Stimulated activated naive B cell treated with anti-CD40 and anti-IgM and Interleukin-4, amounts not matched to agents 10 μg/mL and 1 μg/mL and 100 μg/mL, for 72 hours (primary cell): ENCODE data around the gene GALNT9.
"Not testable (repeated sequence)": the region's sequence is repeated elsewhere in the genome, so short reads cannot be mapped to it uniquely, and the experiment has no call there.

Experiments used
- ATAC-seq, 2 donors: fragments of 150-1000 bp; cut with Tn5 transposase; replicated peaks; 2 replicates each; pipeline ENCODE4 v1.10.0; 2021; ENCODE audit warnings: moderate library complexity in 1 of 2
- DNase-seq: peaks from one replicate; pipeline ENCODE4 v3.0.0; 2021
- H3K27ac Mint-ChIP-seq: one replicate; pipeline ENCODE4 v1.8.0; 2022; ENCODE audit warnings: mild to moderate bottlenecking, mixed read lengths
- H3K27me3 Mint-ChIP-seq, 2 donors: one replicate each; pipeline ENCODE4 v1.8.0; 2022; ENCODE audit warnings: mixed read lengths in 2 of 2
- H3K36me3 Mint-ChIP-seq, 2 donors: one replicate each; pipeline ENCODE4 v1.8.0; 2022; ENCODE audit warnings: mixed read lengths in 2 of 2, mild to moderate bottlenecking in 1 of 2
- H3K4me1 Mint-ChIP-seq, 2 donors: one replicate each; pipeline ENCODE4 v1.8.0; 2022; ENCODE audit warnings: mixed read lengths in 2 of 2, mild to moderate bottlenecking in 1 of 2
- H3K4me3 Mint-ChIP-seq, 2 donors: one replicate each; pipeline ENCODE4 v1.8.0; 2022; ENCODE audit warnings: mild to moderate bottlenecking in 2 of 2, mixed read lengths in 2 of 2, moderate library complexity in 1 of 2
- H3K9me3 Mint-ChIP-seq, 2 donors: one replicate each; pipeline ENCODE4 v1.8.0; 2022; ENCODE audit warnings: mixed read lengths in 2 of 2, mild to moderate bottlenecking in 1 of 2

Gene GALNT9

DNA sequence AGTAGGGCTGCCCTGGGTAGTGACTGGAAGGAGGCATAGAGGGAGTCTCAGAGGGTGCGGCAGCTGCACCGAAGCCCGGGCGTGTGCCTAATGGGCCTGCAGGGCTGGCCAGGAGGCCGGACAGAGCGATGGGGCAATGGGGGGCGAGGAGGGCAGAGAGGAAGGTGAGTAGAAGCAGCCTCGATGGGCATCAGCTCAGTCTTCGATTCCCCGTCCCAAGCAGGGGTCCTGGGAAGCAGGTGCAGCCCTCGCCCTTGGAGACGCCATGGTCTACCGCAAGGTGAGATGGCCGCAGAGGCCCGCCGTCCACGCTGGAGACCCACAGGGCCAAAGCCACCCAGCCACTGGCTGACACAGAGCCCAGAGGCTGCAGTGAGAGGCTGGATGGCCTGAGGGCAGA lies 70.8 kb downstream of the GALNT9 start:
- DNase-seq, result no peak
- H3K27me3 Mint-ChIP-seq, result peaks cover 10 to 29% of the 10 kb centered on the region in 2 donors
- ATAC-seq, result no peak
- H3K4me1 Mint-ChIP-seq, result peaks cover 0 to 2% of the 10 kb centered on the region in 2 donors
- no peaks in the 10 kb centered on the region for H3K9me3 Mint-ChIP-seq
- no peaks in the 10 kb centered on the region for H3K36me3 Mint-ChIP-seq
- H3K4me3 Mint-ChIP-seq, result no peak overlapping the region
- no peak overlapping the region for H3K27ac Mint-ChIP-seq

DNA sequence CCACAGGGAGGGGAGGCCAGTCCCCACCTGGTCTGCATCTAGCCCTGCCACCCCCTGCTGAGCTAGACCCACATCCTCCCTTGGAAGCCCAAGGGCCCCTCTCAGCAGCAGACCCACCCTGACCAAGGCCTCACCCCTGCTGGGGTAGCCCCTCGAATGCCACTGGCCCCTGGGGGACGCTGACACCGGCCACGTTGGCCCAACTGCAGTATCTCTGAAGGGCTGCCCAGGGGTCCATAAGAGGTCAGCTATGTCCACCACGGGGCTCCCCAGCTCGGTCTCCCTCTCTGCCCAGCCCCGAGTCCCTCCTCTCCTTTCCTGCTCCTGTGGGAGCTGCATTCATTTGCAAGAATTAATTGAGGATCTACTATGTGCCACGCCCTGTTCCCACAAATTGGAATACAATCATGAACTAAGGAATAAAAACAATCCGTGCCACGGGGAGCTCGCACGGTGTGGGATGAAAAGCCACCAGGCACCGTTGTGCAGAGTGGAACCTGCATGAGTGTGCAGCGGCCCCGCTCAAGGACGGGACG lies 71.4 kb downstream of the GALNT9 start:
- DNase-seq, result no peak

DNA sequence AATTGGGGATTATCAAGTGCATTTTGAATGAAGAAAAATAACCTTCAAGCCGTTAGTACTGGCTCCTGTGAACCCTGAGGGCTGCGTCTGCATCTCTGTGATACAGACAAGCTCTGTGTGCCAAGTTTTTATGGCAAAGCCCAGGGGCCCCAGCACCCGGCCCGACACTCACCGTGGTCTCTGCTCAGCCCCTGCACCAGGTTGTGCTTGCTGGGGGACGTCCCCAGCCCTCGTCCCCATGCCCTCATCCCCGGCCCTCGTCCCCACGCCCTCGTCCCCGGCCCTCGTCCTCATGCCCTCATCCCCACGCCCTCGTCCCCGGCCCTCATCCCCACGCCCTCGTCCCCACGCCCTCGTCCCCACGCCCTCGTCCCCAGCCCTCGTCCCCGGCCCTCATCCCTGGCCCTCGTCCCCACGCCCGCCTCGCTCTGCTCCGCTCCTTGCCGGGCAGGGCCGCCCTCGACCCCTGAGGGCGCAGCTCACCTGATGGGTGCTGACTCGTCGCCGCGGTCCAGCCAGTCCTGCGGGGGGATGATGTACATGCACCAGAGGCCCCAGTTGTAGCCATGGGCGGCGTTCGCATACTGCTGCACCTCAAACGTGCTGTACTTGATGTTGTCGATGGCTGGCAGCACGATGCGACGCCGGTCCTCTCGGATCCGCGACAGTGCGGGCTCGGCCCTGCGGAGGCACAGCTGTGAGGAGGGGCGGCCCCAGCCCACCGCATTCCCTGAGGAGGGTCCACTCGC lies 72.0 kb downstream of the GALNT9 start:
- Mint-ChIP-seq H3K9me3 (no peaks in the 10 kb centered on the region), H3K27me3 (peaks cover 10 to 23% of the 10 kb centered on the region in 2 donors), H3K4me1 (peaks cover 0 to 2% of the 10 kb centered on the region in 2 donors), H3K4me3 (no peak overlapping the region), H3K36me3 (no peaks in the 10 kb centered on the region), H3K27ac (no peak overlapping the region)
- ATAC-seq (no peak), DNase-seq (no peak)

More for the DNA sequence above, 71.4 kb downstream of the GALNT9 start:
- H3K4me1 Mint-ChIP-seq, result peaks cover 0 to 2% of the 10 kb centered on the region in 2 donors
- H3K9me3 Mint-ChIP-seq, result no peaks in the 10 kb centered on the region
- ATAC-seq, result no peak
- peaks cover 10 to 24% of the 10 kb centered on the region in 2 donors for H3K27me3 Mint-ChIP-seq
- no peaks in the 10 kb centered on the region for H3K36me3 Mint-ChIP-seq
- no peak overlapping the region for H3K27ac Mint-ChIP-seq
- no peak overlapping the region for H3K4me3 Mint-ChIP-seq

DNA sequence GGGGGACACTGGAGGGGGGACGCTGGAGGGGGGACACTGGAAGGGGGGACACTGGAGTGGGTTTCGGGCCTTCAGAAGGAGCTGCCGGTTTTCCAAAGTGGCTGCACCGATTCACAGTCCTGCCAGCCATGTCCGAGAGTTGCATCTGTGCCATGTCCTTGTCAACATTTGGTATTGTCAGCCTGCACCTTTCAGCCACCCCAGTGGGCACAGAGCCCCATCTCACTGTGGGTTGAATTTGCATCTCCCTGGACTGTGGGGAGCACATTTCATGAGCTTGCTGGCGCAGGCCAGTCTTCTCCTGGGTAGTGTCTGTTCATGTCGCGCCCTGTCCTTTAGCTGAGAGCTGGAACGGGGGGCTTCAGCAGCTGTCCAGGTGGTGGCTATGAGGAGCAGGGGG lies 72.7 kb downstream of the GALNT9 start:
- no peak overlapping the region for H3K27ac Mint-ChIP-seq
- H3K36me3 Mint-ChIP-seq, result no peaks in the 10 kb centered on the region
- DNase-seq (no peak), ATAC-seq (no peak)
- H3K27me3 Mint-ChIP-seq, result peaks cover 10 to 18% of the 10 kb centered on the region in 2 donors
- H3K4me1 Mint-ChIP-seq, result peaks cover 0 to under 1% of the 10 kb centered on the region in 2 donors
- H3K4me3 Mint-ChIP-seq, result no peak overlapping the region
- H3K9me3 Mint-ChIP-seq, result no peaks in the 10 kb centered on the region

DNA sequence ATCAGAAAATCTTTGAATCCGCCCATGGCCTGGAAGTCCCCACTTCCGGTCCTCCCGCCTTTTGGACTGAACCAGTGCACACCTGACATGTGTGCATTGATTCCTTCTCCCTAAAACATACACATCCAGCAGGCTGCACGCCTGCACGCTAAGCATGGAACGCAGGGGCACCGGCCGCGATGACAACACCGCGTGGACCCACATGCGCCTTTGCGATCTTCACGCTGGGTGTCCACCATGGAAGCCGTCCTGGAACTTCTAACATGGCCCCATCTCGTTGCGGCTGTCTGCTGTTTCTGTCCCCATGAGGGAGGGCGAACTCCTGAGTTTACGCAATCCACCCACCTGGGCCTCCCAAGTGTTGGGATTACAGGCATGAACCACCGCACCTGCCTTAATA lies 73.7 kb downstream of the GALNT9 start:
- Mint-ChIP-seq H3K9me3 (no peaks in the 10 kb centered on the region), H3K27ac (no peak overlapping the region), H3K27me3 (peaks cover 6 to 12% of the 10 kb centered on the region in 2 donors), H3K4me3 (no peak overlapping the region), H3K4me1 (no peaks in the 10 kb centered on the region), H3K36me3 (no peaks in the 10 kb centered on the region)
- ATAC-seq (no peak), DNase-seq (no peak)

DNA sequence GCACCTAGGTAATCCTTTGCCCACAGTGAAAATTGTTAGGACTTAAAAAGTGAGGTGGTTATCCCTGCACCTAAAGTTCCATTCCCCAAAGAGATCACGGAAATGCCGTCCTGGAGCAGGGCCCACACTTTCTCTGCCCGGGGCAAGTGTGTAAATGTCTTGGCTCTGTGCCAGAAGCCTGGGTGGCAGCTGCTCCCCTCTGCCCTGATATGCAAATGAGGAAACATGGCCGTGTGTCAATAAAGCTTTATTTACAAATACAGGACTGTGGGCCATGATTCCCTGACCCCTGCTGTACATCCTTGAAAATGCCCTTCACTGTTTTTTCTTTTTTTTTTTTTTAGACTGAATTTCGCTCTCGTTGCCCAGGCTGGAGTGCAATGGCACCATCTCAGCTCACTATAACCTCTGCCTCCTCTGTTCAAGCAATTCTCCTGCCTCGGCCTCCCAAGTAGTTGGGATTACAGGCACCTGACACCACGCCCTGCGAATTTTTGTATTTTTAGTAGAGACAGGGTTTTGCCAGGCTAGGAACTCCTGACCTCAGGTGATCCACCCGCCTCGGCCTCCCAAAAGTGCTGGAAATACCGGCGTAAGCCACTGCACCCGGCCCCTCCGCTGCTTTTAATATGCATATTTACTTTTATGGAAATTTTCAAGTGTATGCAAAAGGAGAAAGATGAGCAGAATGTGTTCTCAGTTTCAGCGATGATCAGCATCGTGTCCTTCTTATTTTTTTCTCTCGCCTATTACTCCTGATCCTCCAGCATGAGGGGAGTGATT lies 75.5 kb downstream of the GALNT9 start:
- ATAC-seq (no peak), DNase-seq (no peak)
- Mint-ChIP-seq H3K36me3 (no peaks in the 10 kb centered on the region), H3K27me3 (peaks cover 14 to 16% of the 10 kb centered on the region in 2 donors), H3K4me3 (no peak overlapping the region), H3K9me3 (no peaks in the 10 kb centered on the region), H3K27ac (no peak overlapping the region), H3K4me1 (no peaks in the 10 kb centered on the region)

DNA sequence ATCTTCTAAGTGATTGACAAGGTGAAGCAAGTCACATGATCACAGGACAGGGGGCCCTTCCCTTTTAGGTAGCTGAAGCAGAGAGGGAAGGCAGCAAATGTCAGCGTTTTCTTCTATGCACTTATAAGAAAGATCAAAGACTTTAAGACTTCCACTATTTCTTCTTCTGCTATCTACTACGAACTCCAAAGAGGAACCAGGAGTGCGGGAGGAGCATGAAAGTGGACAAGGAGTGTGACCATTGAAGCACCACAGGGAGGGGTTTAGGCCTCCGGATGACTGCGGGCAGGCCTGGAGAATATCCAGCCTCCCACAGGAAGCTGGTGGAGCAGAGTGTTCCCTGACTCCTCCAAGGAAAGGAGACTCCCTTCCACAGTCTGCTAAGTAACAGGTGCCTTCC lies 76.4 kb downstream of the GALNT9 start:
- not testable (repeated sequence) for H3K27ac Mint-ChIP-seq, ATAC-seq, H3K36me3 Mint-ChIP-seq, H3K9me3 Mint-ChIP-seq, DNase-seq, H3K4me1 Mint-ChIP-seq, H3K4me3 Mint-ChIP-seq
- H3K27me3 Mint-ChIP-seq, result peaks cover 9 to 15% of the 10 kb centered on the region in 2 donors

DNA sequence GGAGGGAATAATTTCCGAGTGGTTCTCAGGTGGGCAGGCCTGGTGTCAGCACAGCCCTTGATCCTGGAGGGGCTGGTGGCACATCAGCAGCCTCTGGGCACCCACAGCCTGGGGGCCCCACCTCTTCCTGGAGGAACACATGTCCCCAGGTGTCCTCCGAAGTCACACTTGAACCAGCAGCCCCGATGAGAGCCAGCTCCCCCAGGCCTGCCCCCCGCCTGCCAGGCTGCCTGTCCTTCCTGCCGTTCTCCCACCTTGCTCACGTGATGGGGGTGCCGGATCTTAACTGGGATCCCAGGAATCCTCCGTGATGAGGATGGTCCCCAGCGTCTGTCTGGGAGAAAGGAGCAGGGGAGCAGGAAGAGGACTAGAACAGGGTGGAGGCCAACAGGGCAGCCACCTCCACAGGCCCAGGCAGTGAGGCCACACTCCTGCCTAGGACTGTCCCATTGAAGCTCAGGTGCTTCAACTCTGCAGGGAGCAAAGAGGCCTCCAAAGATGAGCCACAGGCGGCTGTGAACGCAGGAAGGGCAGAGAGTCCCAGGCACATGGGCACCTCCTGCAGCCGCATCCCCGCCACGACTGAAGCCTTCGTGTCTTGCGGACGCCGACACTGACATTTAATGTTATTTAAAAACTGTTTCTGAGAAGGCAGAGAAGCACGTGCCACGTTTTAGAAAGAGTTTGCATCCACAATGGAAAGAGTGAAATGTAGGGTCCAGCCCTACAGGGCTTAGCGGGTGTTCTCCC lies 77.5 kb downstream of the GALNT9 start:
- H3K4me3 Mint-ChIP-seq, result no peak overlapping the region
- peaks cover 17 to 21% of the 10 kb centered on the region in 2 donors for H3K27me3 Mint-ChIP-seq
- no peaks in the 10 kb centered on the region for H3K4me1 Mint-ChIP-seq
- H3K27ac Mint-ChIP-seq, result peak overlapping the region; percentile 48
- DNase-seq, result no peak
- ATAC-seq, result no peak
- H3K36me3 Mint-ChIP-seq, result no peaks in the 10 kb centered on the region
- no peaks in the 10 kb centered on the region for H3K9me3 Mint-ChIP-seq

DNA sequence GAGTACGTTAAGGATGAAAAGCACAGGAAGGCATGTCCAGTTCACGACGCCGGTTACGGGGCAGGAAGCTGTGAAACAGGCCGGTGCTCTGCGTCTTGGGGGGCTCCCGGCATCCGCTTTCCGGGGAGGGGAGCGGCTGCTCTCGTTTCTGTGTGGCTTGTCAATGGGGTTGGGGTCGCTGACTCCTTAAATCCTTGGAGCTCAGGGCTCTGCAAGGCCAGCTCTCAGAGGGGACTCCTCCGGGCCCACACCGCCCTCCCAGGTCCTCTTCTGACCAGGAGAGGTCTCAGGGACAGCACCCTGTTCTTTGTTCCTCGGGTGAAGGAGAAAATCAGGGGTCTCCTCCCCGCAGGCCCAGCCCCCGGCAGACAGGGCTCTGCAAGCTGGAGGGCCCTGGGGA lies 78.1 kb downstream of the GALNT9 start:
- Mint-ChIP-seq H3K9me3 (no peaks in the 10 kb centered on the region), H3K36me3 (no peaks in the 10 kb centered on the region), H3K27me3 (peaks cover 18 to 21% of the 10 kb centered on the region in 2 donors), H3K4me3 (no peak overlapping the region), H3K27ac (no peak overlapping the region), H3K4me1 (no peaks in the 10 kb centered on the region)
- DNase-seq (no peak), ATAC-seq (no peak)

DNA sequence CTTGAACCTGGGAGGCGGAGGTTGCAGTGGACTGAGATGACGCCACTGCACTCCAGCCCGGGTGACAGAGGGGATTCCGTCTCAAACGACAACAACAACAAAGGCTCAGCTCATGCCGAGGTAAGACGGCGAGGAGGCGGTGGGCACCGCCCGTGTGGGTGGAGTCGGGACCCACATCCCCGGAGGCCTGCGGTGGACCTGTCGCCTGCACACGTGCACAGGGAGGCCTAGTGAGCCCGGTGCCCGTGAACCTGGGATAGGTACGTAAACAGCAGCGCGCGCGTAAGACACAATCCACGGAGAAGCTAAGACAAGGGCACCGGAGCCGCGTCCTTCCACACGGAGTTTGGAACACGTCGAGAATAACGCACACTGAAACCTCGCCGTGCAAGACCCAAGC lies 78.7 kb downstream of the GALNT9 start:
- no peak for ATAC-seq
- no peaks in the 10 kb centered on the region for H3K36me3 Mint-ChIP-seq
- H3K27me3 Mint-ChIP-seq, result peaks cover 18 to 21% of the 10 kb centered on the region in 2 donors
- no peak overlapping the region for H3K27ac Mint-ChIP-seq
- no peaks in the 10 kb centered on the region for H3K9me3 Mint-ChIP-seq
- DNase-seq, result no peak
- H3K4me1 Mint-ChIP-seq, result no peaks in the 10 kb centered on the region
- no peak overlapping the region for H3K4me3 Mint-ChIP-seq

DNA sequence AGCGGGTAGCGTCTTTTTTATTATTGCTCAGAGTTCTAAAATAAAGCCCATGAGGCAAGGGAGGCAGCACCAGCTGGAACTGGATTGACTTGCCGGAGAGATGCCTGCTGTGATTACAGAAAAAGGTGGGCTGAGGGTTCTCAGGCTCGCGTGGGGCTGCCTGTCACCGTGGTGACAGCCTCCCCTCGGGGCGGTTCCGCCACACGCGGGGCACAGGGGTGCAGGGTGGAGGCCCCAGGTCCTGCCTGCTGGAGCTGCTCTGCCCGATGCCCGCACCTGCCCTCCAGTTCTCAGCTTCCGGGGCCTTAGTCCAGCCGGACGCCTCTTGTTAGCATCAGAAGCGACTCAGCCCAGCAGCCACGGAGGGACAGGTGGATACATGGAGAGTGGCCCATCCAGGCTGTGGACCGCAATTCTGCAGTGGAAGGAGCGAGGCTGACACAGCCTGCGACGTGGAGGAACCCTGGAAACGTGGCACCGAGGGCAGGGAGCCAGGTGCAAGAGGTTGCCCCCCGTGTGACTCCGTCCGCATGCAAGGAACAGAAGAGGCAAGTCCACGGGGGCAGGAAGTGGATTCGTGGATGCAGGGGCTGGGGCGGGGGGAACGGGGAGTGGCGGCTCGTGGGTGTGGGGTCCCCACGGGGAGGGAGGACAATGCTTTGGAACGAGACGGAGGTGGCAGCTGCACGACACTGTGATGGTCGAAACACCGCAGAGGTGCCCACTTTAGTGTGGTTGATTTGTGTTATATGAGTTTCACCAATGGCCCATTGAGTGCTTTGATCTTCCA lies 79.5 kb downstream of the GALNT9 start:
- no peaks in the 10 kb centered on the region for H3K36me3 Mint-ChIP-seq
- DNase-seq, result no peak
- H3K27me3 Mint-ChIP-seq, result peaks cover 18 to 21% of the 10 kb centered on the region in 2 donors
- no peak for ATAC-seq
- no peaks in the 10 kb centered on the region for H3K9me3 Mint-ChIP-seq
- H3K27ac Mint-ChIP-seq, result no peak overlapping the region
- no peaks in the 10 kb centered on the region for H3K4me1 Mint-ChIP-seq
- H3K4me3 Mint-ChIP-seq, result no peak overlapping the region

DNA sequence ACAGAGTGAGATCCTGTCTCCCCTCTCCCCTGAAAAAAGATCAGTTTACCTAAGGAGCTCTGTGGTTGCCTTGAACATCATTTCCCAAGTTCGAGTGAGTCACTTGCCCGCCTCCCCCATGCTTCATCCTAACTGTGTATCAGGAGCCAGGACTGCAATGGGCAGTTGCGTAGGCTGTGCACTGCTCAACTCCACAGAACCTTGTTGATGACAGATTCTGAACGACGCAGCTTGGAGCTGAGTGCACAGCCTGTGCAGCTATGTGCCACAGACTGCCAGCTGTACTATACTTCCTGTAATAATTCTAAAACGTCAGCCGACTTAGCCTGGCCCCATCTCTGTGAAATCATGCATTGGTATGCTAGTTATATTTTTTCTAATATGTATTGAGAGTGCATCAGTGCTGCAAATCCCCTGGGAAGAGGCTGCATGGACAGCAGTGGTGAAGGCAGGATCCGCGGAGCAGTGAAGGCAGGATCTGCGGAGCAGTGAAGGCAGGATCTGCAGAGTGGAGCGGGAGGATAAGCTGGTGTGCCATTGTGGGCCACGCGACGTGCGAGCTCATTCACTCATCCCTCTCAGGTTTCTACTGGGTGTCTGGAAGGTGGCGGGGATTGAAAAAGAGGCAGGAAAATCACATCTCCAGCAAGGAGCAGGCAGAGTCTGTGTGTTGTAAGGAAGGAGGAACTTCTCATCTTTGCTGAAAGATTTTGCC lies 80.8 kb downstream of the GALNT9 start:
- H3K4me1 Mint-ChIP-seq, result peaks cover 0 to 3% of the 10 kb centered on the region in 2 donors
- H3K27me3 Mint-ChIP-seq, result peaks cover 18 to 21% of the 10 kb centered on the region in 2 donors
- H3K27ac Mint-ChIP-seq, result no peak overlapping the region
- DNase-seq, result no peak
- no peaks in the 10 kb centered on the region for H3K36me3 Mint-ChIP-seq
- no peak overlapping the region for H3K4me3 Mint-ChIP-seq
- no peaks in the 10 kb centered on the region for H3K9me3 Mint-ChIP-seq
- no peak for ATAC-seq

DNA sequence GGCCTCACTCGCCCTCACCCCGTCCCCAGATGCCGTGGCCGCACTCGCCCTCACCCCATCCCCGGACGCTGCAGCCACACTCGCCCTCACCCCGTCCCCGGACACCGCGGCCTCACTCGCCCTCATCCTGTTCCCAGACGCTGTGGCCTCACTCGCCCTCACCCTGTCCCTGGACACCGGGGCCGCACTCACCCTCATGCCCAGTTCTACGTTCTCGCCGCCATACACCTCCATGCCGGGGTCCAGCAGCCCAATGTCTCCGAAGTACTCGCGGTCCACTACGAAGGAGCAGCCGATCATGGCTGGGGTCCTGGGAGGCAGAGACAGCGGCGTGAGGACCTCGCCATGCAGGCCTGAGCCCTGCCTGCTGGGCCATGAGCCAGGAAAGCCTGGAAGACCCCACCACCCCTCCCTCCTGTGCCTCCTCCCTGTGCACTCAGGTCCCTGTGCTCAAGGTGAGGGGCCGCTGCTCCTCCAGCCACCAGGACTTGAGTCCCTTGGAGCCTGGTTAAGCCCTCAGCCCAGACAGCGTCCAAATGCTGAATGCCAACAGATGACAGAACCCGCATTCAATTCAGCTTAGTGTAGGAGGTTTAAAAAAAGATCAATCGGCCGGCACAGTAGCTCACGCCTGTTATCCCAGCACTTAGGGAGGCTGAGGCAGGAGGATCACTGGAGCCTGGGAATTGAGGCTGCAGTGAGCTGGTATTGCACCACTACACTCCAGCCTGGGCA lies 81.5 kb downstream of the GALNT9 start:
- H3K4me1 Mint-ChIP-seq, result peaks cover 5 to 7% of the 10 kb centered on the region in 2 donors
- no peaks in the 10 kb centered on the region for H3K9me3 Mint-ChIP-seq
- peaks cover 18 to 21% of the 10 kb centered on the region in 2 donors for H3K27me3 Mint-ChIP-seq
- H3K4me3 Mint-ChIP-seq, result no peak overlapping the region
- no peak overlapping the region for H3K27ac Mint-ChIP-seq
- DNase-seq, result no peak
- no peak for ATAC-seq
- H3K36me3 Mint-ChIP-seq, result no peaks in the 10 kb centered on the region
